ENCODE measurements around the gene IFNA1.

Gene IFNA1

DNA sequence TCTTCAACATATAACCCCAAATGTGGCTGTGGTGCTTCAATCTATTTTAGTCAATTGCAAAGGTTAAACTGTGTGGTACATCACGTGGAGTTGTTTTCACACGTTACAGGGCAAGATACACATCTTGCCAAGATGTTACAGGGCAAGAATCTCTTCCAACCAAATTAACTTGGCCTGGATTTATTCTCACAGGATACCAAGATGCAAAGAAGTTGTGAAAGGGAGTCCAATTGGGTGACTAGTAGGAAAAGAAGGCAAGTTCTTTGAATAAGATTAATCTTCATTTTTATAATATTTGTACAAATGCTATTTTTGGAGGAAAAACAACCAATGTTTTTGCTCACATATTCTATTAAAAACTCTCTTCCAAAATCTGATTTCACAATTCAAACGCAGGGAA is 36.1 kb upstream of the IFNA1 start:
- DNase-seq (ENCODE audit: low read depth), result peak; percentile 57
- H3K4me3 ChIP-seq (ENCODE audit: low read length), result no peak overlapping the region
- no peak for TF ChIP-seq CTCF (conservative IDR thresholded peaks at IDR 0.05; ENCODE audit: low read length)

DNA sequence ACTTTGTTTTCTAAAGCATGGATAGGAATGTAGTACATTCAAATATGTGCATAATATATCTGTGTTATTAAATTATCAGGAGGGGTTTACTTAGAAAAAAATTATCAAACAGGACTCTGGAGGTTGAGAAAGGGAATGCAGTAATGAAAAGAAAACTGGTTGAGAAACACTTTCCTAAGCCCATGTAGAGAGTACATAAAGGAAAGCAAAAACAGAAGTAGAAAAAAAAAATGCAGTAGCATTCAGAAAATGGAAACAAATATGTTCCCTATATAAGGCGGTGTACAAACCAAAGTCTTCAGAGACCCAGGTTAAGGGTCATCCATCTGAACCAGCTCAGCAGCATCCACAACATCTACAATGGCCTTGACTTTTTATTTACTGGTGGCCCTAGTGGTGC is 31.4 kb upstream of the IFNA1 start, which contains the start of gene IFNA8:
IFNA8 (plus strand) TSS at position 301 of the 400 bp plus-strand sequence; CDS start at position 361, 60 bp downstream.
- no peak for DNase-seq (ENCODE audit: low read depth)
- H3K4me3 ChIP-seq (ENCODE audit: low read length), result no peak within 1 kb of the TSS
- no peak for TF ChIP-seq CTCF (conservative IDR thresholded peaks at IDR 0.05; ENCODE audit: low read length)

GRCh38 chr9:21412107-21412506 is 28.1 kb upstream of the IFNA1 start:
- H3K4me3 ChIP-seq (ENCODE audit: low read length), result no peak overlapping the region
- no peak for TF ChIP-seq CTCF (conservative IDR thresholded peaks at IDR 0.05; ENCODE audit: low read length)
- DNase-seq (ENCODE audit: low read depth), result no peak

DNA sequence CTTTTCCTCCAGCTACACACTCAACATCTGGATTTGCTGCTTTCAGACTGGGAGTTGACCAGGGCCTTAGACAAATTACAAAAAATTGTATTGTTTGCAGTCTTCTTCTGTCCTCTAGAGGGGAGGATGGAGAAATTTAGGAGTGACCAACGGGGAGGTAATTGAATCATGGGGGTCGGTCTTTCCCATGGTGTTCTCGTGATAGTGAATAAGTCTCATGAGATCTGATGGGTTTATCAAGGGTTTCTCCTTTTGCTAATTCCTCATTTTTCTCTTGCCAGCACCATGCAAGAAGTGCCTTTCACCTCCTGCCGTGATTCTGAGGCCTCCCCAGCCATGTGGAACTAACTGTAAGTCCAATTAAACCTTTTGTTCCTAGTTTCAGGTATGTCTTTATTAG is 27.1 kb upstream of the IFNA1 start:
- no peak for TF ChIP-seq CTCF (conservative IDR thresholded peaks at IDR 0.05; ENCODE audit: low read length)
- H3K4me3 ChIP-seq (ENCODE audit: low read length), result no peak overlapping the region
- DNase-seq (ENCODE audit: low read depth), result no peak

GRCh38 chr9:21413624-21414023 is 26.6 kb upstream of the IFNA1 start:
- H3K4me3 ChIP-seq (ENCODE audit: low read length), result no peak overlapping the region
- DNase-seq (ENCODE audit: low read depth), result no peak
- peak; percentile 39 for TF ChIP-seq CTCF (conservative IDR thresholded peaks at IDR 0.05; ENCODE audit: low read length)

DNA sequence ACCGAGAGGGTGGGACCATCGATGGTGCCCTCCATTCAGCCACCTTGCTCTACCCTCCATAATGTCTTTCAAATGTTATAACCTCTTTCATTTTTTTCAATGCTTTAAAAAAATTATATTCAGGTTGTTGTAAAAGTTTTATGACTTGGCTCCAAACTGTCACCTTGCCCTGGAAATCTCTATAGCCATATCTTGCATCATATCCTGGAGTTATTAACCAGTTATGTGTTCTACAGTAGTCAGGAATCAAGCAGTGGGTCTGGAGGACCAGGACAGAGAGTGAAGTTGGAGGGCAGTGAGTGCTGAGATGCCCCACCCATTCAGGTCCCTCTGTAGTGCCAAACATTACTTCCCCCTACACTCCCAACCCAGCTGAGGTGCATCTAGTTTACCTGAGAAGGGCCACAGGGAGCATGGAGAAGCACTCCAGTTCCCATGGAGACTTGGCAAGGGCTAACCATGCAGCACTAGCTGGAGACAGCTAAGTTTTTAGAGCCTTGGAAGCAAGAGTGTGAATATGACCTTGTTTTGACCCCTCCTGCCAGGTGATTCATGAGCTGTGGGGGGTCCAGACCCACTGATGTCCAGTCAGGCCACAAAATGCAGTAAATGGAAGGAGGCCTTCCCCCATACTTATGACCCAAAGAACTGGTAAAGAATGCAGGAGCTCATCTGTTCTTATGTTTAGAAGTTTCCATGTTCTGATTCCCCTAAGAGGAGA is 25.9 kb upstream of the IFNA1 start:
- no peak for TF ChIP-seq CTCF (conservative IDR thresholded peaks at IDR 0.05; ENCODE audit: low read length)
- H3K4me3 ChIP-seq (ENCODE audit: low read length), result no peak overlapping the region
- DNase-seq (ENCODE audit: low read depth), result no peak

- no peak for TF ChIP-seq CTCF (conservative IDR thresholded peaks at IDR 0.05; ENCODE audit: low read length)
- H3K4me3 ChIP-seq (ENCODE audit: low read length), result no peak overlapping the region
- no peak for DNase-seq (ENCODE audit: low read depth)
Observed at GRCh38 chr9:21415493-21416267, 24.6 kb upstream of the IFNA1 start.
